Kasumi-1 (cell line): ENCODE measurements around the gene LLPH.
"Not testable (repeated sequence)": the region's sequence is repeated elsewhere in the genome, so short reads cannot be mapped to it uniquely, and the experiment has no call there.

Source experiments
- DNase-seq, 2 experiments: peaks; one replicate each; lab custom pipeline; 2025; lab: John Stamatoyannopoulos, UW

Gene LLPH

GRCh38 chr12:66130267-66131066, at the start of gene LLPH:
Gene LLPH, minus strand, starts transcription at chr12:66130750. Its CDS starts 1,644 bp downstream, at chr12:66129106.
- DNase-seq: peak; percentile 69 to 85

DNA sequence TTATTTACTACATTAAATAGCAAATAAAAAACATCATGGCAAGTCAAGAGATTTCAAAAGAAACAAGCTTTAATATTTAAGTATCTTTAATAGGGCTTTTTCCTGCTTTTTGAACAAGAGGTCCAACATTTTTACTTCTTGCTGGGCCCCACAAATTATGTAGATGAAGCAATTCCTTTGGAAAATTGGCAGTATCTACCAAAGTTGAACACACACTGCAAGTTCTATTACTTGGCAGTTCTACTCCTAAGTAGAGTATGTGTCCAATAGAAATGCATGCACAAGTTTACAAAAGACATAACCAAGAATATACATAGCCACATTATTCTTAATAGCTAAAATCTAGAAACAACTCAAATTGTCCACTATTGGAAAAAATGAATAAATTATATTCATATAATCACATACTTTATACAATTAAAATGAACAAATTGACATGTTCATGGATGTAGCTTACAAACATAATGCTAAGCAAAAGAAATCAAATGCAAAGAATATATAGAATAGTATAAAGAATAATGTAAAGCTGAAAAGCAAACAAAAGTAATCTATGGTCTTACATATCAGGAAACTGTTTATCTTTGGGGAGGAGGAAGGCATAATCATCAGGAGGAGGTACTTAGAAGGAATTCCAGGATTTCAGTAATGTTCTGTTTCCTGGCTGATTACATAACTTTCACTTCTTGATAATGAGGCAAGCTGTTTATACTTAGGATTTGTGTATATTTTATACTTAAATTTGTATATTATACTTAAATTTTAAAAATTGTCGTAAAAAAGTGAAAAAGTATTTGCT, 45.8 kb upstream of the LLPH start:
- no peak for DNase-seq

DNA sequence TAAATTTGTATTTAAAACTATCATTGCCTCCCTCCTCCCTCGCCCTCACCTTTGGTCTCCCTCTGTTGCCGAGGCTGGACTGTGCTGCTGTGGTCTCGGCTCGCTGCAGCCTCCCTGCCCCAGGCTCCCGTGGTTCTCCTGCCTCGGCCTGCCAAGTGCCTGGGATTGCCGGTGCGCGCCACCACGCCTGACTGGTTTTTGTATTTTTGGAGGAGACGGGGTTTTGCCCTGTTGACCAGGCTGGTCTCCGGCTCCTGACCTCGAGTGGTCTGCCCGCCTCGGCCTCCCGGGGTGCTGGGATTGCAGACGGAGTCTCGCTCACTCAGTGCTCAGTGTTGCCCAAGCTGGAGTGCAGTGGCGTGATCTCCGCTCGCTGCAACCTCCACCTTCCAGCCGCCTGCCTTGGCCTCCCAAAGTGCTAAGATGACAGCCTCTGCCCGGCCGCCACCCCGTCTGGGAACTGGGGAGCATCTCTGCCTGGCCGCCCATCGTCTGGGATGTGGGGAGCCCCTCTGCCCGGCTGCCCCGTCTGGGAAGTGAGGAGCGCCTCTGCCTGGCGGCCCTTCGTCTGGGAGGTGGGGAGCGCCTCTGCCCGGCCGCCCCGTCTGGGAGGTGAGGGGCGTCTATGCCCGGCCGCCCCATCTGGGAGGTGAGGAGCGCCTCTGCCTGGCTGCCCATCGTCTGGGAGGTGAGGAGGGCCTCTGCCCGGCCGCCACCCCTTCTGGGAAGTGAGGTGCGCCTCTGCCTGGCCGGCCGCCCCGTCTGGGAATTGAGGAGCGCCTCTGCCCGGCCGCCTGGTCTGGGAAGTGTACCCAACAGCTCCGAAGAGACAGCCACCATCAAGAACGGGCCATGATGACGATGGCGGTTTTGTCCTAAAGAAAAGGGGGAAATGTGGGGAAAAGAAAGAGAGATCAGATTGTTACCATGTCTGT, 44.1 kb upstream of the LLPH start:
- not testable (repeated sequence) for DNase-seq

- DNase-seq: no peak
Observed at GRCh38 chr12:66170606-66171005, 40.1 kb upstream of the LLPH start.

DNA sequence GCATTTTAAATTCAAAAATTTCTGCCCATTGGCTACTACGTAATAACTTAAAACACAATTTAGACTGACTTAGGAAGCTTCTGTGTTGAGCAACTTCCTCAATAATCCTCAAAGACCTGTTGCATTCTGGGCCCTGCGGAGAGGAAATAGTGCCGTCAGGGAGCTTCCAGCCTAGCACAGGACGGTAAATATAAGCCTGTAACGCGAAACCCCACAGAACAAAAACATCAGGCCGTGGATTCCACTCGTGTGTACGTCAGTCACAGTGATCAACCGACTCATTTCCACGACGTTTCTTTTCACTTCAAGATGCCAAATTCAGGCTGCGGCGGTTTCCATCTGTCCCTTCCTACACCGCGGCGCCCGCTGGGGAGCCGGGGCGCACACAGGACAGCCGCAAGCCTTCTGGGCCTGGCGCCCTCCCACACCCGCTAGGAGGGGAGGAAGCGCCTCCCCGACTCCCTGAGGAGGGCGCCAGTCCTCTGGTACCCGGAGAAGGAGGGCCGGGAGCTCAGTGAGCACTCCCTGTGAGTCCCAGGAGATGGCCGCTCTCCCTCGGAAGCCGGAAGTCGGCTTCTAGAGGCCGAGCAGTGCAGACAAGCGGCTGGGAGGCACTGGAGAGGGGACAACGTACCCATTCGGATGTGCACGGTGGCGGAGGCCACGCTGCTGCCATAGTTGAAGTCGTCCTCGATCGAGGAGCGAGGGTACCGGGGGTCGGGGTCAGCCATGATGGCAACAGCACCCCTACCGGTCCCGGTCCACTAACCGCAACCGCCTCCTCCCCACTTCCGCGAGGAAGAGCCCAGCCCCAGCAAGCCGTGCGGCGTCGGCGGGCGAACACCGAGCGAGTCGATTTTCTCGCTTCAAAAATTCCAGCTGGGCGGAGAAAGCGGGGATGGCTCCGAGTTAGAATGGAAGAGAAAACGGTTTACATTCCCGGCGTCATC, 38.9 kb upstream of the LLPH start, which contains the start of gene TMBIM4:
Gene TMBIM4 (minus strand): TSS at position 776 of the 950 bp plus-strand sequence. CDS start 45 bp downstream, at position 731.
- DNase-seq: peak; percentile 95

DNA sequence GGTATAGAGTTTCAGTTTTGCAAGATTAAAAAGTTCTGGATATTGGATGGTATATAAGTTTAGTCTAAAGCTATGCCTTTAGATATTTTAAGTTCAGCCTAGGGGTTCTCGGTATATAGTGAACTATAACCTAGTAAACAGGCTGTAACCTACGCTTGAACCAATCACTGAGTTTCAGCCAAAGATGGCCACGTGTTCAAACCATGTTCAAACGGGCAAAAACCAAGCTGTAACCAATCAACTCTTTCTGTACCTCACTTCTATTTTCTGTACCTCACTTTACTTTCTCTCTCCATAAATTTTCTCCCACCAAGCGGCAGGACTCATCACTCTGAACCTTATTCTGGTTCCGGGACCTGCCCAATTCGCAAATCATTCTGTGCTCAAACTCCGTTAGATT, 37.9 kb upstream of the LLPH start:
- no peak for DNase-seq

DNA sequence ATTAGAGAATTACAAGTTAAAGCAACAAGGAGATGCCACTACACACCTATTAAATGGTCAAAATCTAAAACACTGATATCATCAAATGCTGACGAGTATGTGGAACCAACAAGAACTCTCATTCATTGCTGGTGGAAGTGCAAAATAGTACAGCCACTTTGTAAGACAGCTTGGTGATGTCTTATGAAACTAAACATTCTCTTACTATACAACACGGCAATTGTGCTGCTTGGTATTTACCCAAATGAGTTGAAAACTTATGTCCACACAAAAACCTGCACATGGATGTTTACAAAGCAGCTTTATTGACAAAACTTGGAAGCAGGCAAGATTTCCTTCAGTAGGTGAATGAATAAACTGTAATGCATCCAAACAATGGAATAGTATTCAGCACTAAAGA, 36.0 kb upstream of the LLPH start:
- DNase-seq: no peak

GRCh38 chr12:66165141-66165540, 34.6 kb upstream of the LLPH start:
- DNase-seq: no peak

DNA sequence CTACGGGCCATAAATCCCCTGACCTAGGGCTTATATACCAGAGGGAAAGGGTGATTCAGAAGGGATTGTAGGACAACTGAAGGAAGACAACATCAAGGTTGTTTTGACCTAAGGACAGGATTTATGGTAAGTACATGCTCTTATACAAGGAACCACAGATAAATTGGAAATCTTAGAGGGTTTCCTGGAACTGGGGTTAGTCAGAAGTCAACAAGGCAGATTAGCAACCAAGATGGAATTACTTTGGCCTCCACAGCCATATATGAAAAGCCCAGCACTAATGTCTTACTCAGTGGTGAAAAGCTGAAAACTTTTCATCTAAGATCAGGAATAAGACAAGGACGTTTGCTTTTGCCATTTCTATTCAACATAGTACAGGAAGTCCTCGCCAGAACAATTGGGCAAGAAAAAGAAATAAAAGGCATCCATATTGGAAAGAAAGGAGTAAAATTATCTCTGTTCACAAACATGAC, 33.8 kb upstream of the LLPH start:
- no peak for DNase-seq

- DNase-seq: no peak
Observed at GRCh38 chr12:66163289-66163688, 32.7 kb upstream of the LLPH start.

DNA sequence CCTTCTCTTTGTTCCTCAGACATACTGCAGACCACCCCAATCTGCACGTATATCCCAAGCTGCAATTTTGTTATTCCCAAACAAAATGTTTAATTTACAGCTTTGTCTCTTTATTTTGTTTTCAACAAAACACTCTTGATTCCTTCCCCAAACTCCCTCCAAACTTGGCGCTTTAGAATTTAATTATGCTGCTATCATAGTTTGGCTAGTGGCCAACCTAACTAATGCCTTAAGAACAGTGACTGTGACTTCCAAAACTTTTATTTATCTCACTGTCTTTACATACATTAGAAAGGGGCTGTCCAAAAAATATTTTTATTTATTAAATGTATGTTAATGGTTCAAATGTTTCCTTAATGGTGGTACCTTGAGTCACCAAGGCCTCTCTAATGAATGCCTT, 32.2 kb upstream of the LLPH start:
- DNase-seq: no peak

- no peak for DNase-seq
Observed at GRCh38 chr12:66160704-66161103, 30.2 kb upstream of the LLPH start.

DNA sequence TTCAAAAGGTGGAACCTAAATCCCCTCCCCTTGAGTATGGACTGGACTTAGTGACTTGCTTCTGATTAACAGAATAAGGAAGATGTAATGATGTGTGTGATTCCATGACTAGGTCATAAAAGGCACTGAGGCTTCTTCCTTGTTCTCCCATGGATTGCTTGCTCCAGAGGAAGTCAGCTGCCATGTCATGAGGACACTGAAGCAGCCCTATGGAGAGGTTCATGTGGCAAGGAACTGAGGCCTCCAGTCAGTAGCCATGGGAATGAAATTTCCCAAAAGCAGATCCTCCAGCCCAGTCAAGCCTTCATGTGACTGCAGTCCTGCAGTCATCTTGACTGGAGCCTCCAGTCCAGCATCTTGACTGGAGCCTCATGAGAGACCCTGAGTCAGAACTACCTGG, 28.6 kb upstream of the LLPH start:
- DNase-seq: no peak

GRCh38 chr12:66156654-66157053, 26.1 kb upstream of the LLPH start:
- DNase-seq: no peak

- no peak for DNase-seq
Observed at GRCh38 chr12:66154776-66155175, 24.2 kb upstream of the LLPH start.

GRCh38 chr12:66152732-66153131, 22.2 kb upstream of the LLPH start:
- DNase-seq: no peak

DNA sequence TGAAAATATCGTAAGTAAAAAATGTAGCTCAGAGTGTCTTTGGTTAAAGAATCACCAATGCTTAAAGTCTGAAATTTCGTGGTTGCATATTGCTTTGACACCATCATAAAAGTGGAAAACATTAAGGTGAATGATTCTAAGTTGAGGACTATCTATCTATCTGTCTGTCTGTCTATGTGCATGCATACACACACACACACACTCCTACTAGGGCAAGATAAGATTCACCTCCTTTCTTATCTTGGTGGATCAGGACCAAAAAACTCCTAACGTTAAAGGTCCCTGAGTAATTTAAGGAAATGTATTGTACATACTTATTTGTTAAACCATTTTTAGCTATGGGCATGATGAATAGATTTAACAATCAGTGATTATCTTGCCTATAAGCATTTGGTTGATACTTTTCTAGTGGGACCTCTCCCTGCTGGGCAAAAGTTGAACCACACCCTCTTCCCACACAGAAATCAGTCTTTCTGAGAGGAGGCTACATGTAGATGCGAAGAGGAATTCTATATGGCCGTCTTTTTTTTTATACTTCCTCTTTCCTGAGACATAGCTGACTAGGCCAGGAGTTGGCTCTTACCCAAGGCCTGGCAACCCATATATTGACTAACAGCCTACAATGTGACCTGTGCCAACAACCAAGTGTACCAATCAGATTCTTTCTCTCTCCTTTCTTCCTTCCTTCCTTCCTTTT, 19.3 kb upstream of the LLPH start:
- DNase-seq: peak; percentile 95 to 96

- peak; percentile 98 for DNase-seq
Observed at GRCh38 chr12:66144791-66145754, 14.5 kb upstream of the LLPH start.

- no peak for DNase-seq
Observed at GRCh38 chr12:66143868-66144267, 13.3 kb upstream of the LLPH start.
